ENCODE results near the gene IGIP. TPM values are rescaled to one million over a fixed set of nuclear protein-coding genes. Genes with fewer than 3 reads are reported as not detected.

Gene IGIP
- 9.3 and 9.5 TPM in 2 replicates for total RNA-seq (ENCODE audit: low replicate concordance)

DNA sequence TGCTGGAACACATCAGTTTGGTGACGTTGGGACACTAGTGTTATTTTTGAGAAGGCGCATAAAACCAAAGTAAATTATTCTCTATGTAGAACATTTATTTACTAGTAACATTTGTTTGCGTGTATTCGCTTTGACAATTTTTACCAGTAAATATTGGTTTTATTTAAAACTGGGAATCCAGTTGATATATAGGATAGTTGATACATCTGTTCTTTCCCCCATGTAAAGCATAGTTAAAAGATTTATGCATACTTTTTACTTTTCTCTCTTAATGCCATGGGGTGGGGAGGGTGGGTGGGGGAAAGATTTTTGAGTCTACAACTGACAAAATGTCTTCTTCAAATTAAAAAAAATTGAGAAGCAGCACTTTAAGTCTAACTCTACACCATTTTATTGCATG is at the start of gene IGIP:
Gene IGIP, plus strand, starts transcription at position 301 of the 400 bp plus-strand sequence. CDS start 2,540 bp downstream, outside the sequence.

GRCh38 chr5:140113699-140114263 is 12.0 kb upstream of the IGIP start, which contains the start of gene PURA:
Gene PURA (plus strand): TSS chr5:140114109. CDS start chr5:140114182, 73 bp downstream.

DNA sequence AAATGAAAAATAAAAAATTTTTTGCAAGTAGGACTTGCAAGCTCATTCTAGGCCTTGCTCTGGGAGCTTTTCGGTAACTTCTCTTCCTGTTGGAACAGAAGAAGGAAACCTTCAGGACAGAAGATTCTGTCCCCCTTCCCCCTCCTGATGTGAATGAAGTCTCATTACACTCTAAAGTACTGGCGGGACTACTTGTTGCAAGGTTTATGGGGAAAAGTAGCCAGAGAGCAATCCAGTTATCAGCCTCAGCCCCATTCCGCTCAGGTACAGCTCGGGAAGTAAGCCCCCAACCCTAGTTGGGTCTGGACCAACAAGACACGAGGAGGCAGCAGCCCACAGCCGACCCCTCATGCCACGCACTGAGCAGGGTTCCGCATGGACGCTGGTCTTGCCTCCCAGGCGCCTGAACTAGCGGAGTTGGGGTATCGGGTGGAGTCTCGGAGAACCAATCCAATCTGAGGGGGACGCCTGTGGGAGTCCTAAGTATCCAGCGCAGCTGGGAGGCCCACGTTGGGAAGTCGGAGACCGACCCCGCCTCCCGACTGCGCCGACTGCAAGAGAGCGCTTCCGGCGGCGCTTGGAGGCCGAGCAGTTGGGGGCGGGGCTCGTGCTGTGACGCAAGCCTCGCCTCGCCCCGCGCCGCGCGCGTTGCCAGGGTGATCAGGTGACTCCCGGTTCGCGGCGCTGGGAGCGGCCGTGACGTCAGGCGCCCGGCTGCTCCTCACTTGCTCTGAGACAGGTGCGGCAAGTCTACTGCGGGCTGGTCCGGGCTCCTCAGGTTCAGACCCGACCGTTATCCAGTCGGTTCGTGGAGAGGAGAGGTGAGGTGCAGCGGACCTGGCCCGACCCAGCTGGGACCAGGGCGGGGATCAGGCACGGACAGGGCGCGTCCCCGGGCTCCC is 49.0 kb downstream of the IGIP start, which contains the start of gene CYSTM1:
Gene CYSTM1, plus strand, starts transcription at position 724 of the 902 bp plus-strand sequence. CDS start 19,278 bp downstream, outside the sequence.

Other genes starting within 250 kb of the IGIP start
- gene NRG2, start 82.6 kb upstream of the IGIP start, total RNA-seq (ENCODE audit: low replicate concordance), result 0.15 and 1.6 TPM in 2 replicates
- gene PURA, start 11.8 kb upstream of the IGIP start, total RNA-seq (ENCODE audit: low replicate concordance), result 21.7 and 45.7 TPM in 2 replicates
- 17.2 and 21.9 TPM in 2 replicates for gene CYSTM1, start 49.3 kb downstream of the IGIP start, total RNA-seq (ENCODE audit: low replicate concordance)
- 21.6 and 48.4 TPM in 2 replicates for gene PFDN1, start 177.2 kb downstream of the IGIP start, total RNA-seq (ENCODE audit: low replicate concordance)
- 1.3 and 12.0 TPM in 2 replicates for gene HBEGF, start 220.7 kb downstream of the IGIP start, total RNA-seq (ENCODE audit: low replicate concordance)
- not detected in 2 replicates for gene SLC4A9, start 234.3 kb downstream of the IGIP start, total RNA-seq (ENCODE audit: low replicate concordance)

All from smooth muscle cell of the coronary artery (primary cell).